A375 (cell line): ENCODE results near the gene DMBX1. TPM values are rescaled to one million over a fixed set of nuclear protein-coding genes. Genes with fewer than 3 reads are reported as not detected.

Source experiments
- total RNA-seq: library from RNA; depleted of rRNA; stranded (reverse); fragments of >200 nt; shearing (Covaris generic); gene quantifications from 2 replicates; pipeline ENCODE4 v1.2.3, GENCODE V29; 2014; rRNA removed

The DMBX1 gene
- 0.19 TPM in 1 of 2 replicates, not detected in the other for total RNA-seq

GRCh38 chr1:46489638-46490405 is at the start of gene DMBX1:
DMBX1 (plus strand) TSS chr1:46489836; CDS start chr1:46507011, 17,175 bp downstream.

Other genes starting within 250 kb of the DMBX1 start
- gene RAD54L, start 242.1 kb upstream of the DMBX1 start, total RNA-seq = 16.8 and 18.4 TPM in 2 replicates
- gene LRRC41, start 186.2 kb upstream of the DMBX1 start, total RNA-seq = 61.8 and 64.2 TPM in 2 replicates
- gene UQCRH, start 186.1 kb upstream of the DMBX1 start, total RNA-seq = 1,270 and 1,540 TPM in 2 replicates
- 18.7 and 21.8 TPM in 2 replicates for gene NSUN4, start 149.0 kb upstream of the DMBX1 start, total RNA-seq
- 0.30 and 1.5 TPM in 2 replicates for gene FAAH, start 95.5 kb upstream of the DMBX1 start, total RNA-seq
- not detected in 2 replicates for gene KNCN, start 61.8 kb downstream of the DMBX1 start, total RNA-seq
- gene MKNK1, start 114.4 kb downstream of the DMBX1 start, total RNA-seq = 27.3 and 29.5 TPM in 2 replicates
- gene MOB3C, start 127.0 kb downstream of the DMBX1 start, total RNA-seq = 8.8 and 9.0 TPM in 2 replicates
- gene ATPAF1, start 178.5 kb downstream of the DMBX1 start, total RNA-seq = 64.6 and 78.9 TPM in 2 replicates
- not detected in 2 replicates for gene TEX38, start 182.0 kb downstream of the DMBX1 start, total RNA-seq
- gene EFCAB14, start 229.3 kb downstream of the DMBX1 start, total RNA-seq = 20.9 and 26.2 TPM in 2 replicates